C1 segment of cervical spinal cord (tissue), 14 donors: ENCODE measurements around the gene ATP2C2.

ENCODE experiments used
- DNase-seq, 14 donors: peaks; one replicate each; lab custom pipeline; 2025; lab: John Stamatoyannopoulos, UW

The ATP2C2 gene

DNA sequence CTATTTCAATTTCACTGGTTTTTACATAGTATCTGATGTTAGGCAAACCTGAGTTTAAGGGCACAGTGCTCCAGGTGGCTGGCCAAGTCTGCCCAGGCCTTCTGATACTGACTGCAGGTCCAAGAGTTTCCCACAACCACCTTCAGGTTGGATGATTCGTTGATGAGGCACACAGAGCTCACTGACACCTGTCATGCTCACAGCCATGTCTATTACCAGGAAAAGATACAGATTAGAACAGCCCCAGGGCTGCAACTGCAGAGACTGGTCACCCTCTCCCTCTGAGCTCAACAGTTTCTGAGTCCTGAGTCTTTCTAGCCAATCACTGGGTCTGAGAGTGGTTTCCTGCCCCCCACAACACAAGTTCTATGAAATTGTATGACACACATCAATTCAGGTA, 98.9 kb downstream of the ATP2C2 start:
- no peak for DNase-seq

DNA sequence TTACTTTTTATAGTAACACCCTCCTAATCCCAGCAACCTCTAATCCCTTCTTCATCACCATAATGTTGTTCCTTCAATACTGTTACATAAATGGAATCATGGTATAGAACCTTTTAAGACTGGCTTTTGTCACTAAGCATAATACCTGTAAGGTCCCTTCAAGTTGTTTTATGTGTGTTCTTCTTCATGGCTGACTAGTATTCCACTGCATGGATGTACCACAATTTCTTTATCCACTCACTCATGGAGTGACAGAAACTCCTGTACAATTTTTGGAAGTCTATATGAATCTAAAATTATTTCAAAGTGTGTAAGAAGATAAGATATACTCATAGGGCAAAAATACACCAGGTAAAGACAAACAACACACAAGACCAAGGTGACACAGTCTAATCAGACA, 99.4 kb downstream of the ATP2C2 start:
- DNase-seq, result no peak

DNA sequence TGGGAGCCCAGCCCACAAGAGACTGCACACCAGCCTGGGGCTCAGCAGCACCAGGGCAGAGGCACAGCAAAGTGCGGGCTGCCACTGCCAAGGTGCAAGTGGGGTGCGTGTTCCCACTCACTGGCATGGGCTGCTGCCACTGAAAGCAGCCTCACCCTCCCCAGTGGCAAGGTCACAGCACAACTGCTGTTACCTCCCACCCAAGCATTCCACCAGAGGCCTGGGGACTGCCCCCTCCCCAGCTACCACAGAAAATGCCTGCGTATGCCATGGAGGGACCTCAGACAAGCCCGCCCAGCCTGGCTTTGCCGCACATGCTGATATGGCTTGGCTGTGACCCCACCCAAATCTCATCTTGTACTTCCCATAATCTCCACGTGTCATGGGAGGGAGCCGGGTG, 103.0 kb downstream of the ATP2C2 start:
- DNase-seq, result no peak

DNA sequence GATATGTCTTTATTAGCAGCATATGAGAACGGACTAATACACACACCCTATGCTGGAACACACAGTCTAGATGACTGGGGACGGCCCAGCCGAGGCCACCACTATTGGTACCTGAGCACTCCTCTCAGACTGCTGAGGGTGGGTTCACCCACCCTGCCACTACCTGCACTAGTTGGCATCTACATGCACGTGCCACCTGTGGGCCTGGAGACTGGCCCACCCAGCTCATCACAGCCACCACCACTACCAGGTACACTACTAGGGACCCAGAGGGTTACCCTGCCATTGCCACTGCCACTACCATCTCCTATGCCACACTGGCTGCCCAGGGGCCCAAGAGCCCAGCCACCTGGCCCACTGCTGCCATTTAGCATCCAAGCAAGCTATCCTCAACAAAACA, 103.6 kb downstream of the ATP2C2 start:
- no peak for DNase-seq

DNA sequence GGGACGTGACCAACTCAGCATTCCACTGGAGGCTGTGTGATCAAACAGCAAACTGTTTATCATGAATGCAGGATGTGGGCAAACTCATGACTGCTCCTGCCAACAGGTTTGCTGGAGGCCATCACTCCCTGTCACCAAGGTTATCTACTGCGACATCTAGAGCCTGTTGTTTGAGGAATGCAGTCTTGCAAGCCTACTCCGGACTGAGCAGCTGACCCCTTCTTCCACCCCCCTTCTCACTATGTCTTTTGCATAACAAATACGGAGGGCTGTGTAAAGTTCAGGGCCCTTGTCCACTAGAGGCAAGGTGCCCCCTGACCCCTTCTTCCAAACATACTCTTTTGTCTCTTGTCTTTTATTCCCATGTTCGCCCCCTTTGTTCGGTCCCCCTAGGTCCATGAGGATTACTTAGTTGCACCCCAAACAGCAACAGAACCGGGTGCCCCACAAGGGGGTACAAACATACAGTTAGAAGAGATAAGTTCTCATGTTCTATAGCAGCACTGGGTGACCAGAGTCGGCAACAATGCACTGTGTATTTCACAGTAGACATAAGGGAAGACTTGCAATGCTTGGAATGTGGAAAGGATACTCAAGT, 107.4 kb downstream of the ATP2C2 start:
- no peak for DNase-seq

DNA sequence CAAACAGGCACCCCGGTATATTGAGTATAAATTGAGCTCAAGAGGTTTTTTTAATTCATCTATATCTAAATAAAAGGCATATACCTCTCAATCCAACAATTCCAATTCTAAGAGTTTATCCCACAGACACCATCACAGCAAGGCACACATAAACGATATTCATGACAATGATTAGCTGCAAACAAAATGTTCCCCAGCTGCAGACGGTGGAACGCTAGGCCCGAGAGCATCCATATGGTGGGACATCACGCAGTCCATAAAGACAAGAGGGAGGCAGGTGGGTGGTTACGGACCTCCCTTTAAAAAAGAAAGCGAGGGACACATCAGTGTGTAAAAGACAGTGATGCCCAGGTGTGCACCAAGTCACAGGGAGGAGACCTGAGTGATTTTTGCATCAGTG, 108.1 kb downstream of the ATP2C2 start:
- no peak for DNase-seq

DNA sequence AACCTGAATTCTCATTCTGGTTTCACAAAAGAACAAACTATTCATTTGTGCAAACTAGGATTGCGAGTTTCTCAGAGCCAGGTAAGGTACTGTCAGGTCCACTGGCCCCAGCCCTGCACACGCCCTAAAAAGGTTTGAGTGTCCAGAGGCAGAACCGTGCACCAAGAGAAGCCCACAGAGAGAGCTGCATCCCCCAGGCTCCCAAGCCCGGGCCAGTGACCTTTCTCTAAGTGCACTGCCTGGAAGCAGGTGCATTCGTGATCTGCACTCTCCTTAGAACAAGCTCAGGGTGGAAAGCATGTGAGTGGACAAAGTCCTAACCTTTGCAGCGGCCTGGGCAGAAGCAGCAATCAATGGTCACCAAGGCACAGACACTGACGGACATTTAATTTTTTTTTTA, 109.3 kb downstream of the ATP2C2 start:
- no peak for DNase-seq

DNA sequence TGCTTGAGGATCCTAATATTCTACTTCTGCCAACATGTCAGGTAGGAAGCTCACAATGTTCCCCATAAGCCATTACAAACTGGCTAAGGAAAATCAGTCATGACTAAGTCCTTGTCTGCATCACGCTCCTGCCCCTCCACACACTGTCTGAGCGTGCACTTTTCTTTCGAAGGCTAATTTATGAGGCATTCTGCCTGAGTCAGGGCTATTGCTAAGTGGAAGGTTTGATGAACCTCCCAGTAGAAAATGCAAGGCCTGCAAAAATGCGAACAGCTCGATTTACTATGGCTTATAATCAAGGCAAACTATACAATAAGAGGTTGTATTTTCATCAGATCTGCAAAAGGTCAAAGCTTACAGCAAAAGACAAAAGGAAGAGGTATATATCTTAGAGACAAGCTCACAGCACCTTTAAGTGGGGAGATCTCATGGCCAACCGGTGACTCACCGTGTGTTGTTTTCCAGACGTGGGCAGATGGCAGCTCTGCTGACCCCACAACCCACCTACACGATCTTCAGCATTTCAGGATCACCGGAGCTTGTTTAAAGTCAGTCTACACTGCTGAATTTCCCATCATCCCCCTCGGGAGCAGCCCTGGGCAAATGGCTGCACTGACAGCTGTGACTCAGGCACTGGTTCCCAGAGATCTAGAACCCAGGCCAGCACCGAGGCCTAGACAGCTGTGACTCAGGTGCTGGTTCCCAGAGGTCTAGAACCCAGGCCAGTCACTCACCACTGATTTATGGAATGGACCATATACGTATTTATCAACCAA, 110.0 kb downstream of the ATP2C2 start:
- no peak for DNase-seq

DNA sequence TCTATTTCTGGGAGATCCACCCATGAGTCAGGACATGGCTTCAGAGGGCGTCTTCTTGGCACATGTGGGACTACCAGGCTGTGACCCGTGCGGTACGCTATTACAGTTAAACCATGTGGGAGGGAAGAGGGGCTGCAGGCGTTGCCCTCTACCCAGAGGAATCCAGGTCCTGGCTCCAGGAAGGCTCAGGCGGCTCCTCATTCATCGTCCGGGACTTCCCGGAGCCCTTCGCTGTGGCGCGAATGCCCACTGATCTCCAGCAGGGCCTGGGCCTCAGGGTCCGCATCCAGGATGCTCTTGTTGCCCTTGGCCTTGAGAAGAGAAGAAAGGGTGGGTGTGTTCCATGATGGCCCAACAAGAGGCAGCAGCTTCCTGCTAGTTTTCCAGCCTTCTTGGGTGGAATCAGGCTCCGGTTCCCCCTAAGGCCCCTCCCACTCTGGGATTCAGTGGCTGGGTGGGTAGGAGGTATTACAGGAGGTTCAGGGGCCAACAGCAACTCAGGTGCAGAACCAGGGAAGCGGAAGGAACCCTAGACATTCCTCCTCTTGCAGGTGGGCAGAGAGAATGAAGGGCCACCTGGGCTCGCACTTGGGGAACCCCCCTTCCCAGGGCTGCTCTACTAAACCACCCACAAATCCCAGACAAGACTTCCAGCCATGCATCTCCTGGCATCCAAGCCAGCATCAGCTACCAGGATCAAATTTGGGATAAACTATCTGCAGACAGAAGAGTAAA, 111.5 kb downstream of the ATP2C2 start:
- no peak for DNase-seq

DNA sequence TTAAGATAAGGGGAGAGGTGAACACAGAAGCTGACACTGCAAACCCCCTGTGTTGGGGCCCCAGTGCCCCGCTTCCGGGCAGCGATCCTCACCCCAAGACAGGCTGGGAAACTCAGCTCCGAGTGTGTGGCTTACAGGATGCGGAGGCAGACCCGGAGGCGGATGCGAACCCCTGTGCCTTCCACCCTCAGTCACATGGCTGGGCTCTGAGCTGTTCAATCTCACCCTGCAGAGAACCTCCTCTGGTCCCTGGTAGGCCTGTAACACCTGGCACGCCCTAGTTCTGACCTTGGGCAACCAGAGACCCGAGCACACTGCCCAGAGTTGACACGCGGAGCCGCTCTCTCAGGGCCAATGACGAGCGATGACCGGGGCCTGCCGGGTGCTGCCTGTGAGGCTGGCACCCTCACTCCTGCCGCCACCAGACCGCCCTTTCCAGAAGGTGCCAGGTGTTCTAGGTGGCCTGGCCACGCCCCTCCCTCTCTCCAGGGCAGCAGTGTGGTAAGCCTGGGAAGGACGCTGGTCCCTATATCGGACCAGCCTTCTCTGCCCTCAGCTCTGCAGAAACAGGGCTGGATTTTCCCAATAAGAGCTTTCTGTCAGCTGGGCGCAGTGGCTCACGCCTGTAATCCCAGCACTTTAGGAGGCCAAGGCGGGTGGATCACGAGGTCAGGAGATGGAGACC, 112.9 kb downstream of the ATP2C2 start:
- no peak for DNase-seq

DNA sequence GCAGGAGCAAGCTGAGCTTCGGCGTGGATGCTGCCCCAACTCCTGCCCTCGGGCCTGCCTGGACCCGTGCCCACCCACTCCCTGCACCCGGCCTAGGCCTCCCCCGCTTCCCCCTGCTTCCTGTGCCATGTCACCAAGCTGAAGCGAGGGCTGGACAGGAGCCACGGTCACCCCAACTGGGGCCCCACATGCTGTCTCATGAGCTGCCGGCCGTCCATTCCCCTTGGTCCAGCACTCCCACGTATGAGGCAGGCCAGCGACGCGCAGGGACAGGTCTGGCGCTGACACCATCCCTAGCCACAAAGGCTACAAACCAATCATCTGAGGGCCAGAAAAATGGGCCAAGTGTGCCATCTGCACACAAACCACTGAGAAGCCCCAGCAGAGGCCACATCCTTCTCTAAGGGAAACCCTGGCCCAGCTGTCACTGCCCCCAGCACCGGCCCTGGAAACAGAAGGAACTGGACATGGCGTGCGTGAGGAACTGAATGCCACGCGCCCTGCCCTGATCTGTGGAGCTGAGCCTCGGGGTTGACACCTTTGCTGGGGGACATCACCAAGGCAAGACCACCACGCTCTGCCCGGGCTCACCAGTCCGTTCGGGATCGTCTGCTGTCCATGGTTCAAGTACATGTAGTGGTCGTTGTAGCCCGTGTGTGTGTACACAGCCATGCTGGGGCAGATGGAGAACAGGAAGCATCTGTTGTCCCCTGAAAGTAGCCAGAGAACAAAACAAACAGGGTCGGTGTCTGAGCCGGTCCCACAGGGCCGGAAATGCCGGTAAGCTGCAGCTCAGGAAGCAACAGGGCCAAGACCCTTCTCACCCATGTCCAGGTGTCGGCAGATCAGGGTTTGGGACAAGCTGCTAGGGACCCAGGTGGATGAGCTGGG, 113.9 kb downstream of the ATP2C2 start:
- peak in 8 of 14 donors; percentile 8 to 68 (median 22) for DNase-seq

DNA sequence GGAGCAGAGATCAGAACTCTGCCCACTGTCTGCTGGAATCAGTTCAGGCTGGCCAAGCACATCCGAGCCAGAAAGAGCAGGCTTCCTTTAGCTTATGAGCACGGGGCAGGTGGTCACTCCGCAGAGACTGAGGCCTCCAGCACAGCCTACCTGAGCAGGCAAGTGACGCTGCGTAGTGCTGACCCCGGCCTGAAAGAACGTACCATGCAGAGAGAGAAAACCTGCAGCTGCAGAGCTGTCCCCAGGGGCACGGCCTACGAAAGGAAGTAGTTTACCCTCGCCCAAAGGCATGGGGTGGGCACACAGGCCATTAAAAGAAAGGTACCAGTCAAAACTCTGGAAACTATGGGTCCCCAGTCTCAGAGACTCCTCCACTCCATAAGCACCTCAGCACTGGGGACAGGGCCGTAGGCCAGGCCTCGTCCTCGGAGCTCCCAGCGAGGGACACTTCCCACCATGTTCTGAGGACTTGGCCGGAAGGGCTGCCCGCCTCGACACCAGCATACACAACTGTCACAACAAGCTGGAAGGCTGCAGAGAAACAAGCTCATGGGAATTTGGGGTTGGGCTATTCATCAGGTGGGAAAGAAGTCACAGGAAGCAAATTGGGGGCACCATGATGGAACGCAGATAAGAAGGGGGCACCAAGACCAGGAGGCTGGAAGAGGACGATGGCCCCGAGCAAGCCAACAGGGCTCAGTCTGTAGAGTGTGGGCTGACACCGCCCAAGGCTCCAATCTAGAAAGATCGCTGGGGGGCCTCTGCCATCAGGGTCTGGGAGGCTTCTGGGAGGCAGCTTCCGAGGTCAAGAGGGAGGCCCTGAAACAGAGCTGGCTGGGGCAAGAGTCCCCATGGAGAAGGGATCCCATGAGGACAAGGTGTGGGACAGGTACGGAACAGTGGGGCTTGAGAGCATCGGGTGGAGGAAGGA, 114.9 kb downstream of the ATP2C2 start:
- no peak for DNase-seq

DNA sequence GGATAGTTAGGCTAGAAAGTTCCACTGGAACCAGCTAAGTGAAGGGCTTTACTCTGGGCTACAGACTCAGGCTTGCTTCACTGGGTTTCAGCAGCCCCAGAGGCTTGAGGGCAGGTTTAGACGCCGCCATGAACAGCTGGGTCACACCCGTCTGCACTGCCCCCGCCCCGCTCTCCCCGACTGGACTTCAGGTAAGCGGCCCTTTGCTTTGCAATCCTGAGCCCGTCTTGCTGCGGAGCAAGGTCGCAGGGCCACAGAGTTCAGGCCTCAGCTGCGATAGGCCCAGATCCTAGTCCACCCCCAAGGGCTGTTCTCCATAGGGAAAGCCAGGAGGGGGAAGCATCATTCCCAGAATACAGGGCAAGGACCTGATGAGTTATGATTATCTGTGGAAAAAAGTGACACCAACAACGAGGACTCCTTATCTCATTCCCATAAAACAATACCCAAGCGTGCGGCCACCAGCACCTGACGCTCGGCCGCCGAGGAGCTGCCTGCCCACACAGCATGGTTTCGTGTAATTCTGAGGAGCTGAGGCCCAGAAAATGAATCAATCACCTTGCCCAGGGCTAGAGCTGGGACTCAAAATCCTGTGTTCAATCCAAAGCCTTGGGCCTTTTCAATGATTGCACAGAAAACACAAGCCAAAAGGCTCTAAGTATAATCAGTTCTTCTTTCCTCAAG, 115.7 kb downstream of the ATP2C2 start:
- DNase-seq, result no peak

DNA sequence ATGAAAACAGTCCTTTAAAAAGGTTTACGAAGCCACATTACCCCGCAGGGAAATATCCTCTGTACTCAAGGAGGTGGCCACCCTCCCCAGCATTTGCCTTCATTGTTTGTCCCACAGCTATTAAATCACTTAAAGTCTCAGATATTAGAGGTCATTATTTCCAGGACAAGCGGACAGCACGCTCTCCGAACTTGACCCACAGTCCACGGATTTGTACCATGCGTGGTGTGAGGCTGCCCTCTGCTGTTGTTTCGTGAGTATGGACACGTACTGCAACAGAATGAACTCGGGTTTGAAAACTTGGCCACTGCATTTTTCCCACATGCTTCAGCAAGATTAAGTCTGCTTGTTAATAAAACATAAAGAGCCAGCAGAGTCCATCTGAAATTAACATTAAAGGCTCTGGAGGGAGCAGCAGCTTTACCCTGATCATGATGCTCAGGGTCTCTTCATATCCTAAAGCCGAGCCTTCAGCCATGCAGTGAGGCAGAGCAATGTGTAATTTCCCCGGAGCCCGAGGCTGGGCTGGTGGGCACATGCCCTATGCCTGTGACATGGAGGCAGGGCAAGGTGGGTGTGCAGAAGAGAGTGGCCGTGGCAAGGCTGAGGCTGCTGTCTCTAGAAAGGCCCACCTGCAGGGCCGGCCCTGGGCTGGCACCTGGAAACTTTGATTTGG, 116.4 kb downstream of the ATP2C2 start:
- peak in 12 of 14 donors; percentile 6 to 70 (median 44) for DNase-seq

DNA sequence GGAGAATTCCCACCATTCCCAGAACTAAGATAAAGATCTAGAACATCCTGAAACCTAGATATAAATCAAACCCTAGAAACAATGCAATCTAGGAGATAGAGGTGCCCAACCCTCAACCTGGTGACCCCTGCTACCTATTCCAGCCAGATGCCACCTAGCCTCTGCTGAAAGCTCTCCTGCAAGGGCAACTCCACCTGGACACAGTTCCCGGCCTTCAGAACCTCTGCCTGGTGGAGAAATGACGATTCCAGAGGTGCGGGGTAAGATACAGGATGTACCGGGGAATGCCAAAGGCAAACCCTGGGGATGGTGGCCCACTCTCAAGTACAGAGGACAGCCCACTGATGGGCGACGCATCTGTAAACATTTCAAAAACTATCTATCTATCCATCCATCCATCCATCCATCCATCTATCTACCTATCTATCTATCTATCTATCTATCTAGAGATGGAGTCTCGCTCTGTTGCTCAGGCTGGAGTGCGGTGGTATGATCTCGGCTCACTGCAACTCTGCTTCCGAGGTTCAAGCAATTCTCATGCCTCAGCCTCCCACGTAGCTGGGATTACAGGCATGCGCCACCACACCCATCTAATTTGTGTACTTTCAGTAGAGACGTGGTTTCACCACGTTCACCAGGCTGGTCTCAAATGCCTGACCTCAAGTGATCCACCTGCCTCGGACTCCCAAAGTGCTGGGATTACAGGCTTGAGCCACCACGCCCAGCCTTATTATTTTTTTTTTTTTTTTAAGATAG, 117.1 kb downstream of the ATP2C2 start:
- no peak for DNase-seq

DNA sequence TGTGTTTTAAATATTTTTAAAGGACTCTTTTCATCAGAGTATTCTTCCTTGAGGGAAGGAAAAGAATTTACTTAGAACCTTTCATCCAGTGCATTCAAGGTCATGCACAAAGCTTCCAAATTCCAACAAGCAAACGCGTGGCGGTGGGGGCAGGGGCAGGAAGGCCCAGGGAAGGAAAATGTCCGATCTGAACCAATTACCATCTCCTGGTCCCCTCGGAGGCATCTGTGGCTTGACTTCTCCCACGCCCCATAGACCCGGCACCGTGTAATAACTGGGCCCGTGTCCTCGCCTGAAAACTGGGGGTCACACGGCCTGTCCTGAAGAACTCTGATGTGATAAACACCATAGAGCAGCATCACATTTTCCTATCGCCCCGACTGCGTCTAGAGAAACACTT, 117.8 kb downstream of the ATP2C2 start:
- DNase-seq, result no peak

DNA sequence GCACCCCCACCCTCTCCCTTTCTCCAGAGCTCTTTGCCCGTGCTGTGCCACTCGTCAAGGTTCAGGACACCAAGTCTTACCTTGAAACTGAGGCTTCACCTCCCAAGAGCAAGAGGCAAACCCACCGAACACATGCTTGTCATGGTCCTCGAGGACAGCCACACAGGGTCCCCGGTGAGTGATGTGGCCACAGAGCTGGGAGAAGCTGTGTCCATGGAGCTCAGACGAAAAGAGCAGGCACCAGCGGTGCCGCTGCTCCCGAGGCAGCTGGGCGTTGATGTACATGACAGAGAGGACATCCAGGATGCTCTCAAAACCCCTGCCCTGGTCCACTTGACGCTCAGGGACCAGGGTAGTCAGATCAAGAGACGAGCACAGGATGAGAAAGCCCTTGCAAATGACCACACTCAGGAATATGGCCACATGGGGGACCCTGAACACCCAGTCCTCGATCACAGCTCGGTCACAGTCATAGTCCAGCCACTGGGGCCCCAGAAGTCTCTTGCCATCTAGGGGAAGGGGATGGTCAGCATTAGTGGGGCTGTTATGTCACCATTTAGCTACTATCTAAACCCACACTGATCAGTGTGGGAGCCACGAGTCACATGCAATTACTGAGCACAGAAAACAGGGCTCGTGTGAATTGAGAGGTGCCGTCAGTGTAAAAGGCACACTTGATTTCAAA, 118.4 kb downstream of the ATP2C2 start:
- DNase-seq, result no peak

DNA sequence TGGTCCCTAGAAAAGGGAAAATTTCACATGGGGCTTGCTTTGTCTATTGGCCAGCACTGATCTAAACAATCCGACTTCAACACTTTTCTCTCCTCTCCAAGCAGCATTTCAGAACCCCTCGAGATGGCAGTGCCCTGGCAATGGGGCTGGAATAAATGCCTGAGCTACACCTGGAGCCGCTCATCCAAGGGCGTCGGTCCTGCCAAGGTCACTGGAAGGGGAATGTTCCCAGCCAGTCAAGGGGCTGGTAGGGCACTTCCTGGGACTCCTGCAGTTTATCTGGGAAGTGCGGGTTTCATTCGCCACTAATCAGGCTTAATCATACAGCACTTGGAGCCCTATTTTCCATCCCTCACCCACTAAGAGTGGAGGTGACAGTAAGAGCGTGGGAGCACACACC, 119.0 kb downstream of the ATP2C2 start:
- DNase-seq, result no peak
